HepG2 (cell line): ENCODE data around the gene TBX3. TPM values are rescaled to one million over a fixed set of nuclear protein-coding genes. Genes with fewer than 3 reads are reported as not detected.
A peak's percentile ranks its signal among the peaks of the same experiment; 100 is the strongest.

ENCODE experiments used
- DNMT1 ChIP-seq: sonication (generic); formaldehyde crosslinking; IDR thresholded peaks from 2 replicates; pipeline ENCODE4 v1.5.1; 2020; ENCODE audit warnings: mild to moderate bottlenecking, missing genetic modification reagents
- FLYWCH1 ChIP-seq: sonication (generic); formaldehyde crosslinking; IDR thresholded peaks from 2 replicates; pipeline ENCODE4 v1.8.1; 2023; ENCODE audit warnings: mild to moderate bottlenecking, missing genetic modification reagents
- HMG20A ChIP-seq: IDR thresholded peaks from 2 replicates; pipeline ENCODE4 v1.6.1; 2016; ENCODE audit warnings: borderline replicate concordance
- TOPORS ChIP-seq: sonication (generic); formaldehyde crosslinking; IDR thresholded peaks from 2 replicates; pipeline ENCODE4 v1.8.0; 2023; ENCODE audit warnings: mild to moderate bottlenecking, missing genetic modification reagents
- ZMYM2 ChIP-seq: sonication (generic); formaldehyde crosslinking; IDR thresholded peaks from 2 replicates; pipeline ENCODE4 v1.8.0; 2022; ENCODE audit warnings: mild to moderate bottlenecking, missing genetic modification reagents
- ZNF318 ChIP-seq: sonication (generic); formaldehyde crosslinking; IDR thresholded peaks from 2 replicates; pipeline ENCODE4 v1.4.0; 2020; ENCODE audit warnings: mild to moderate bottlenecking, missing genetic modification reagents
- ZNF468 ChIP-seq: sonication (generic); formaldehyde crosslinking; IDR thresholded peaks from 2 replicates; pipeline ENCODE4 v1.8.0; 2022; ENCODE audit warnings: mild to moderate bottlenecking, moderate library complexity, missing genetic modification reagents
- ZNF678 ChIP-seq: sonication (generic); formaldehyde crosslinking; IDR thresholded peaks from 2 replicates; pipeline ENCODE4 v1.4.0; 2020; ENCODE audit warnings: mild to moderate bottlenecking, missing genetic modification reagents
- ZSCAN20 ChIP-seq: sonication (generic); formaldehyde crosslinking; IDR thresholded peaks from 2 replicates; pipeline ENCODE4 v1.4.0; 2020; ENCODE audit warnings: missing genetic modification reagents, mild to moderate bottlenecking, borderline replicate concordance
- polyA plus RNA-seq, 8 experiments: library from polyadenylated mRNA; depleted of rRNA in 3 of 8; stranded (reverse) in 7 of 8; unstranded in 1 of 8; fragments of >200 nt; fragmentation: Illumina TruSeq in 4 of 8; extraction: Trizol in 4 of 8; gene quantifications; 2 replicates each; pipeline versions ENCODE4 v1.2.1 to v1.2.3, GENCODE V29; 2011 to 2016; ENCODE audit warnings: low read depth in 4 of 8, missing spikeins in 1 of 8, mixed read lengths in 1 of 8; ENCODE audit not compliant: insufficient read depth in 1 of 8
- total RNA-seq, 5 experiments: library from RNA; depleted of rRNA; stranded (reverse); fragments of >200 nt; fragmentation: Illumina TruSeq; extraction: Trizol; gene quantifications; 2 replicates each; pipeline ENCODE4 v1.2.3, GENCODE V29; 2016; ENCODE audit warnings: low read depth in 1 of 5
- TF ChIP-seq, protein P1 (sequence below): sonication (generic); formaldehyde crosslinking; IDR thresholded peaks from 2 replicates; pipeline ENCODE4 v1.4.0; 2020; ENCODE audit warnings: missing genetic modification reagents, borderline replicate concordance
- TF ChIP-seq, protein P2 (sequence below): sonication (generic); formaldehyde crosslinking; IDR thresholded peaks from 2 replicates; pipeline ENCODE4 v1.5.1; 2020; ENCODE audit warnings: mild to moderate bottlenecking, missing genetic modification reagents, moderate library complexity

TBX3 gene
- total and polyA plus RNA-seq, 2 of the 13 experiments (the other 11 are each of a cell fraction or from before 2014, with no cell fraction given) = 27.1 to 42.4 TPM

GRCh38 chr12:114655934-114656749 lies 27.8 kb downstream of the TBX3 start (continued):
- TF ChIP-seq, protein P1, sequence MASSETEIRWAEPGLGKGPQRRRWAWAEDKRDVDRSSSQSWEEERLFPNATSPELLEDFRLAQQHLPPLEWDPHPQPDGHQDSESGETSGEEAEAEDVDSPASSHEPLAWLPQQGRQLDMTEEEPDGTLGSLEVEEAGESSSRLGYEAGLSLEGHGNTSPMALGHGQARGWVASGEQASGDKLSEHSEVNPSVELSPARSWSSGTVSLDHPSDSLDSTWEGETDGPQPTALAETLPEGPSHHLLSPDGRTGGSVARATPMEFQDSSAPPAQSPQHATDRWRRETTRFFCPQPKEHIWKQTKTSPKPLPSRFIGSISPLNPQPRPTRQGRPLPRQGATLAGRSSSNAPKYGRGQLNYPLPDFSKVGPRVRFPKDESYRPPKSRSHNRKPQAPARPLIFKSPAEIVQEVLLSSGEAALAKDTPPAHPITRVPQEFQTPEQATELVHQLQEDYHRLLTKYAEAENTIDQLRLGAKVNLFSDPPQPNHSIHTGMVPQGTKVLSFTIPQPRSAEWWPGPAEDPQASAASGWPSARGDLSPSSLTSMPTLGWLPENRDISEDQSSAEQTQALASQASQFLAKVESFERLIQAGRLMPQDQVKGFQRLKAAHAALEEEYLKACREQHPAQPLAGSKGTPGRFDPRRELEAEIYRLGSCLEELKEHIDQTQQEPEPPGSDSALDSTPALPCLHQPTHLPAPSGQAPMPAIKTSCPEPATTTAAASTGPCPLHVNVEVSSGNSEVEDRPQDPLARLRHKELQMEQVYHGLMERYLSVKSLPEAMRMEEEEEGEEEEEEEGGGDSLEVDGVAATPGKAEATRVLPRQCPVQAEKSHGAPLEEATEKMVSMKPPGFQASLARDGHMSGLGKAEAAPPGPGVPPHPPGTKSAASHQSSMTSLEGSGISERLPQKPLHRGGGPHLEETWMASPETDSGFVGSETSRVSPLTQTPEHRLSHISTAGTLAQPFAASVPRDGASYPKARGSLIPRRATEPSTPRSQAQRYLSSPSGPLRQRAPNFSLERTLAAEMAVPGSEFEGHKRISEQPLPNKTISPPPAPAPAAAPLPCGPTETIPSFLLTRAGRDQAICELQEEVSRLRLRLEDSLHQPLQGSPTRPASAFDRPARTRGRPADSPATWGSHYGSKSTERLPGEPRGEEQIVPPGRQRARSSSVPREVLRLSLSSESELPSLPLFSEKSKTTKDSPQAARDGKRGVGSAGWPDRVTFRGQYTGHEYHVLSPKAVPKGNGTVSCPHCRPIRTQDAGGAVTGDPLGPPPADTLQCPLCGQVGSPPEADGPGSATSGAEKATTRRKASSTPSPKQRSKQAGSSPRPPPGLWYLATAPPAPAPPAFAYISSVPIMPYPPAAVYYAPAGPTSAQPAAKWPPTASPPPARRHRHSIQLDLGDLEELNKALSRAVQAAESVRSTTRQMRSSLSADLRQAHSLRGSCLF (CRISPR knock-in tag) = no peak
- TF ChIP-seq ZNF678 (CRISPR knock-in tag) = no peak
- TF ChIP-seq HMG20A = peak; percentile 95
- TF ChIP-seq ZMYM2 (CRISPR knock-in tag) = no peak
- no peak for TF ChIP-seq ZNF468
- no peak for TF ChIP-seq FLYWCH1 (CRISPR knock-in tag)
- TF ChIP-seq TOPORS (CRISPR knock-in tag) = no peak
- no peak for TF ChIP-seq ZSCAN20
- no peak for TF ChIP-seq DNMT1 (CRISPR knock-in tag)
- TF ChIP-seq ZNF318 (CRISPR knock-in tag) = no peak
- TF ChIP-seq, protein P2, sequence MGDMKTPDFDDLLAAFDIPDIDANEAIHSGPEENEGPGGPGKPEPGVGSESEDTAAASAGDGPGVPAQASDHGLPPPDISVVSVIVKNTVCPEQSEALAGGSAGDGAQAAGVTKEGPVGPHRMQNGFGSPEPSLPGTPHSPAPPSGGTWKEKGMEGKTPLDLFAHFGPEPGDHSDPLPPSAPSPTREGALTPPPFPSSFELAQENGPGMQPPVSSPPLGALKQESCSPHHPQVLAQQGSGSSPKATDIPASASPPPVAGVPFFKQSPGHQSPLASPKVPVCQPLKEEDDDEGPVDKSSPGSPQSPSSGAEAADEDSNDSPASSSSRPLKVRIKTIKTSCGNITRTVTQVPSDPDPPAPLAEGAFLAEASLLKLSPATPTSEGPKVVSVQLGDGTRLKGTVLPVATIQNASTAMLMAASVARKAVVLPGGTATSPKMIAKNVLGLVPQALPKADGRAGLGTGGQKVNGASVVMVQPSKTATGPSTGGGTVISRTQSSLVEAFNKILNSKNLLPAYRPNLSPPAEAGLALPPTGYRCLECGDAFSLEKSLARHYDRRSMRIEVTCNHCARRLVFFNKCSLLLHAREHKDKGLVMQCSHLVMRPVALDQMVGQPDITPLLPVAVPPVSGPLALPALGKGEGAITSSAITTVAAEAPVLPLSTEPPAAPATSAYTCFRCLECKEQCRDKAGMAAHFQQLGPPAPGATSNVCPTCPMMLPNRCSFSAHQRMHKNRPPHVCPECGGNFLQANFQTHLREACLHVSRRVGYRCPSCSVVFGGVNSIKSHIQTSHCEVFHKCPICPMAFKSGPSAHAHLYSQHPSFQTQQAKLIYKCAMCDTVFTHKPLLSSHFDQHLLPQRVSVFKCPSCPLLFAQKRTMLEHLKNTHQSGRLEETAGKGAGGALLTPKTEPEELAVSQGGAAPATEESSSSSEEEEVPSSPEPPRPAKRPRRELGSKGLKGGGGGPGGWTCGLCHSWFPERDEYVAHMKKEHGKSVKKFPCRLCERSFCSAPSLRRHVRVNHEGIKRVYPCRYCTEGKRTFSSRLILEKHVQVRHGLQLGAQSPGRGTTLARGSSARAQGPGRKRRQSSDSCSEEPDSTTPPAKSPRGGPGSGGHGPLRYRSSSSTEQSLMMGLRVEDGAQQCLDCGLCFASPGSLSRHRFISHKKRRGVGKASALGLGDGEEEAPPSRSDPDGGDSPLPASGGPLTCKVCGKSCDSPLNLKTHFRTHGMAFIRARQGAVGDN (CRISPR knock-in tag) = no peak
